Epithelial cell of esophagus (primary cell): ENCODE data around the gene MED27.

Source experiments
- DNase-seq: peaks from one replicate; pipeline ENCODE4 v3.0.0; 2010; ENCODE audit warnings: low read depth
- H3K4me3 ChIP-seq: 2 replicates; pipeline ENCODE4 v1.5.1; 2011; ENCODE audit warnings: mild to moderate bottlenecking, low read length, control low read depth
- CTCF ChIP-seq: IDR thresholded peaks from 2 replicates; pipeline ENCODE4 v1.5.1; 2011; ENCODE audit warnings: low read depth, mild to moderate bottlenecking, low read length, control low read depth, inconsistent platforms; ENCODE audit not compliant: insufficient read depth; ENCODE audit errors: missing control alignments

MED27 gene

GRCh38 chr9:132099167-132099566 lies 19.5 kb upstream of the MED27 start:
- no peak for TF ChIP-seq CTCF
- no peak overlapping the region for H3K4me3 ChIP-seq
- DNase-seq, result no peak

GRCh38 chr9:132094314-132094791 lies 14.7 kb upstream of the MED27 start:
- DNase-seq, result peak; percentile 60

GRCh38 chr9:132090771-132091170 lies 11.1 kb upstream of the MED27 start:
- H3K4me3 ChIP-seq, result no peak overlapping the region
- peak; percentile 84 for DNase-seq
- no peak for TF ChIP-seq CTCF

More at GRCh38 chr9:132094314-132094791, 14.7 kb upstream of the MED27 start:
- TF ChIP-seq CTCF, result no peak
- no peak overlapping the region for H3K4me3 ChIP-seq

- H3K4me3 ChIP-seq, result no peak overlapping the region
- no peak for TF ChIP-seq CTCF
- DNase-seq, result no peak
These were observed 7.9 kb upstream of the MED27 start for GRCh38 chr9:132087438-132088030.

GRCh38 chr9:132082188-132082587 lies 2.5 kb upstream of the MED27 start:
- no peak for DNase-seq
- no peak for TF ChIP-seq CTCF
- H3K4me3 ChIP-seq, result no peak overlapping the region

GRCh38 chr9:132078699-132079356 lies 839 bp downstream of the MED27 start:
- no peak for TF ChIP-seq CTCF
- H3K4me3 ChIP-seq, result peak overlapping the region; percentile 89
- DNase-seq, result peak; percentile 27
